ENCODE measurements around the gene HEXIM2.

GRCh38 chr17:45160447-45161287, 1.0 kb upstream of the HEXIM2 start:
- TF ChIP-seq, protein P1, sequence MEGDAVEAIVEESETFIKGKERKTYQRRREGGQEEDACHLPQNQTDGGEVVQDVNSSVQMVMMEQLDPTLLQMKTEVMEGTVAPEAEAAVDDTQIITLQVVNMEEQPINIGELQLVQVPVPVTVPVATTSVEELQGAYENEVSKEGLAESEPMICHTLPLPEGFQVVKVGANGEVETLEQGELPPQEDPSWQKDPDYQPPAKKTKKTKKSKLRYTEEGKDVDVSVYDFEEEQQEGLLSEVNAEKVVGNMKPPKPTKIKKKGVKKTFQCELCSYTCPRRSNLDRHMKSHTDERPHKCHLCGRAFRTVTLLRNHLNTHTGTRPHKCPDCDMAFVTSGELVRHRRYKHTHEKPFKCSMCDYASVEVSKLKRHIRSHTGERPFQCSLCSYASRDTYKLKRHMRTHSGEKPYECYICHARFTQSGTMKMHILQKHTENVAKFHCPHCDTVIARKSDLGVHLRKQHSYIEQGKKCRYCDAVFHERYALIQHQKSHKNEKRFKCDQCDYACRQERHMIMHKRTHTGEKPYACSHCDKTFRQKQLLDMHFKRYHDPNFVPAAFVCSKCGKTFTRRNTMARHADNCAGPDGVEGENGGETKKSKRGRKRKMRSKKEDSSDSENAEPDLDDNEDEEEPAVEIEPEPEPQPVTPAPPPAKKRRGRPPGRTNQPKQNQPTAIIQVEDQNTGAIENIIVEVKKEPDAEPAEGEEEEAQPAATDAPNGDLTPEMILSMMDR (IDR thresholded peaks at IDR 0.05): peak in 4 of 5 experiments; percentile 7 to 42 (median 17)
- TF ChIP-seq POLR2AphosphoS5 (IDR thresholded peaks at IDR 0.05): peak in 1 of 3 donors; percentile 3
